Measurements from ENCODE around the gene NKAIN1.

DNA sequence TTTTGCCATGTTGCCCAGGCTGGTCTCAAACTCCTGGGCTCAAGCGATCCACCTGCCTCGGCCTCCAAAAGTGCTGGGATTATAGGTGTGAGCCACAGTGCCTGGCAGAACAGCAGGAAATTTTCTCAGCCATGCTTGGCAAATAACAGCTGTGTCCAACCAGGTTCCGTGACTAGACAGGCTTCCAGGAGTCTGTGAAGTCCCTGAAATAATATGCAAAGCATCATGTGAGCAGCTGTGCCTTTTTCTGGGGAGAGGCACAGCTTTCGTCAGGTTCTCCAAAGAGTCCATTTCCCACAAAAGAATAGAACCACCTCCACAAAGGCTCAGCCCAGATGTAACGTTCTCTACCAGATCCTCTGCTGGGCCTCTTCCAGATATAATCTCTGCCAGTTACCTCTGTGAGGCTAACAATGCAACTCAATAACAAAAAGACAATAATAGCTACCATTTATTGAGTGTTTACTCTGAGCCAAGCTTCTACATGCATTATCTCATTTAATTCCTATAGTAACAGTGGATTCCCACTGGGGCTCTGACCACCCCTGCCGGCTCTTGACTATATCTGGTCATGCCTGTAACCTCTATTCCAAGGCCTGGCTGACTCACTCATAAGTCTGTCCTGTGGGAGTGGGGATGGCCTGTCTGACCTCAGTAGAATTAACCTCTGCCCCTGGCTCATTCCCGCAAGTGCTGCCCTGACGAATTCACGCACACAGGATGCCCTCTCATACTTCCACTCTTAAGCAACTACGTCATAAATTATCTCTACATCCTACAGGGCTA lies 4.0 kb upstream of the NKAIN1 start:
- TF ChIP-seq, protein P1, sequence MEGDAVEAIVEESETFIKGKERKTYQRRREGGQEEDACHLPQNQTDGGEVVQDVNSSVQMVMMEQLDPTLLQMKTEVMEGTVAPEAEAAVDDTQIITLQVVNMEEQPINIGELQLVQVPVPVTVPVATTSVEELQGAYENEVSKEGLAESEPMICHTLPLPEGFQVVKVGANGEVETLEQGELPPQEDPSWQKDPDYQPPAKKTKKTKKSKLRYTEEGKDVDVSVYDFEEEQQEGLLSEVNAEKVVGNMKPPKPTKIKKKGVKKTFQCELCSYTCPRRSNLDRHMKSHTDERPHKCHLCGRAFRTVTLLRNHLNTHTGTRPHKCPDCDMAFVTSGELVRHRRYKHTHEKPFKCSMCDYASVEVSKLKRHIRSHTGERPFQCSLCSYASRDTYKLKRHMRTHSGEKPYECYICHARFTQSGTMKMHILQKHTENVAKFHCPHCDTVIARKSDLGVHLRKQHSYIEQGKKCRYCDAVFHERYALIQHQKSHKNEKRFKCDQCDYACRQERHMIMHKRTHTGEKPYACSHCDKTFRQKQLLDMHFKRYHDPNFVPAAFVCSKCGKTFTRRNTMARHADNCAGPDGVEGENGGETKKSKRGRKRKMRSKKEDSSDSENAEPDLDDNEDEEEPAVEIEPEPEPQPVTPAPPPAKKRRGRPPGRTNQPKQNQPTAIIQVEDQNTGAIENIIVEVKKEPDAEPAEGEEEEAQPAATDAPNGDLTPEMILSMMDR (IDR thresholded peaks at IDR 0.05) = no peak
- no peak for TF ChIP-seq POLR2A (IDR thresholded peaks at IDR 0.05)
